HG03457 (cell line): ENCODE results near the gene CLHC1.
"Not testable (repeated sequence)": the region's sequence is repeated elsewhere in the genome, so short reads cannot be mapped to it uniquely, and the experiment has no call there.

Experiments used
- ATAC-seq: cut with Tn5 transposase; IDR thresholded peaks from one replicate; pipeline ENCODE4 v1.9.1; 2021; ENCODE audit warnings: moderate number of reproducible peaks; ENCODE audit not compliant: unreplicated experiment

CLHC1 gene

GRCh38 chr2:55232084-55232862, at the start of gene CLHC1, which contains the start of gene RPS27A:
CLHC1 (minus strand) TSS chr2:55232293; CDS start chr2:55222411, 9,882 bp downstream.
RPS27A (plus strand) TSS chr2:55232688; CDS start chr2:55232825, 137 bp downstream.
- ATAC-seq: peak; percentile 78

DNA sequence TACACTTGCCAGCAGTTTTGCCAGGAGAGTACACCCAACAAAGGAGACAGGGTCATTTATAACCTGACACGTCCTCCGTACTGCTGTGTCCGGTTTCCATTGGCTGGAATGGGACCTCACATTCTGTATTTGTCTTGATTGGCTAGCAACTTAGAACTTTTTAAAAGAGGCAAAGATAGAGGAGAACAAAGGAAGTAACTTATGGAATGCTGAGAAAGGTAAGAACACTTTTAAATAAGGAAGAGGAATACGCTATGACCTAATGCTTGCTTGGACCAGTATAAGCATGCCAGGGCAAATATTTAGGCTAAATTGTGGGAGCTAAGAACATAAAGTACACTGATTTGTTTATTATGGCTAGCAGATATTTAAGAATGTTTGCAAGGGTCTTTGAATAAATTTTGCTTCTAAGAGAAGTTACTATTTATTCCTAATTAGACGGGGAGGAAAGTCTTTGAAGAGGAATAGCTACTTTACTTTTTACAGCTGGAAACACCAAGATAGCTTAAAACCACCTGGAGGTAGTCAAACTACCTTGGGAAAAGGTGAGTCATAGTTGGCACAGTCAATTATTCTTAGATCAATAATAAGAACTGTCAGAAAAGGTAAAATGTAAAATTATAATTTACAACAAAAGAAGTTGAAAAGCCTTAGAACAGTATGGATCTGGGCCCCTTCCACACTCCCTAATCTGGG, 48.9 kb upstream of the CLHC1 start:
- not testable (repeated sequence) for ATAC-seq

DNA sequence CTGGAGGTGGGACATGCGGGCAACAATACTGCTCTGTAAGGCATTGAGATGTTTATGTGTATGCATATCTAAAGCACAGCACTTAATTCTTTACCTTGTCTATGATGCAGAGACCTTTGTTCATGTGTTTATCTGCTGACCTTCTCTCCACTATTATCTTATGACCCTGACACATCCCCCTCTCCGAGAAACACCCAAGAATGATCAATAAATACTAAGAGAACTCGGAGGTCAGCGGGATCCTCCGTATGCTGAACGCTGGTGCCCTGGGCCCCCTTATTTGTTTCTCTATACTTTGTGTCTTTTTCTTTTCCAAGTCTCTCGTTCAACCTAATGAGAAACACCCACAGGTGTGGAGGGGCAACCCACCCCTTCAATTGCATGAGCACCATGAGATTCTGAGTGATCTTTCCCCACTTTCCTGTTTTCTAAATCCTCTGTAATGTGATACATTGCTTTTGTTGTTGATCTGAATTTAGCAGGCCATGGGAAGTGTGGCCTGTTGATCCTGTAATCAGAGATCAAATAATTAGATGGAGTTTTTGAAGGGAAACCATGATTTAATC, 47.8 kb upstream of the CLHC1 start:
- ATAC-seq: not testable (repeated sequence)

- not testable (repeated sequence) for ATAC-seq
Observed at GRCh38 chr2:55279214-55279835, 47.2 kb upstream of the CLHC1 start.

DNA sequence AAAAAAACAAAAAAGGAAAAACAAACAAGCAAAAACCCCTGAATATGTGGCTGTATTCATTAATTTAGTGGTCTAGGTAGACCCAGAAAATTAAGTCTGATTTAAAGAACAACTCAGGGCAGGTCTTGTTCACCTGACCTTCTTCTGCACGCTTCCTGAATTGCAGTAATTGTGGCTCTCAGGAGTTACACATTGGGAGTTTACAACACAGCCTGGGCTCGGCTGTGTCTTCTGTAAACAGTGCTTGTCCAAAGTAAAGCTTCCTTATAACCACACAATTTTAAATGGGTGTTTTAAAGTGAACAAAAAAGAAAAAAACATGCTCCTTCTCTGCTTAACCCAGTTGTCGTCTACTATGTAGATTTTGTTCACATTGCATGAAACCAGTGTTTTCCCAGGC, 45.2 kb upstream of the CLHC1 start:
- no peak for ATAC-seq

- ATAC-seq: not testable (repeated sequence)
Observed at GRCh38 chr2:55274346-55274745, 42.3 kb upstream of the CLHC1 start.

DNA sequence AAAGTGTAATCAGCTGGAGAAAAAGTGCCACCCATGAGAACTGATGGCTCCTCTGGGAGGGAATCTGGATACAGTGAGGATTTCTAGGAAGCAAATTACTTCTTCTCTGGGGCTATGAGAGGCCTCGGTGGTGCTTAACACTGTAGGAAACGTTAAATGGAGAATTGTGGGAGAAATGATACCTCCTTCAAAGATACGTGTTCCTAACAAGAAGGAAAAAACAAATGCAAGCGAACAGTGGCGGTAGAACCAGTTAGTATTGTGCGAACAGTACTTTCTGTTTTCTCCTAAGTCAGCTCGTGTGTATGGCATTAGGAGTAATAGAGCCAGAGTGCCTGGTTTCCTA, 37.5 kb upstream of the CLHC1 start:
- ATAC-seq: no peak

GRCh38 chr2:55268907-55269644, 37.0 kb upstream of the CLHC1 start, which contains the start of gene MTIF2:
MTIF2 (minus strand) TSS chr2:55269231; CDS start chr2:55263858, 5,373 bp downstream.
- ATAC-seq: peak; percentile 84

GRCh38 chr2:55268288-55268906, 36.3 kb upstream of the CLHC1 start:
- no peak for ATAC-seq

DNA sequence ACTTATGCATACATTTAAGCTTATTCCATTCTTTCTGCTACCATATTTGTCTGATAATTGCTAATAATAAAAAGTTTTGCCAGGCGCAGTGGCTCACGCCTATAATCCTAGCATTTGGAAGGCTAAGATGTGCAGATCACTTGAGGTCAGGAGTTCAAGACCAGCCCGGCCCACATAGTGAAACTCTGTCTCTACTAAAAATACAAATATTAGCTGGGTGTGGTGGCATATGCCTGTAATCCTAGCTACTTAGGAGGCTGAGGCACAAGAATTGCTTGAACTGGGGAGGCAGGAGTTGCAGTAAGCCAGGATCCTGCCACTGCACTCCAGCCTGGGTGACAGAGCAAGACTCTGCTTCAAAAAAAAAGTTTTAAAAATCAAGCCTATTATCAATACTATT, 27.5 kb upstream of the CLHC1 start:
- ATAC-seq: not testable (repeated sequence)

- ATAC-seq: no peak
Observed at GRCh38 chr2:55252832-55253231, 20.7 kb upstream of the CLHC1 start.

DNA sequence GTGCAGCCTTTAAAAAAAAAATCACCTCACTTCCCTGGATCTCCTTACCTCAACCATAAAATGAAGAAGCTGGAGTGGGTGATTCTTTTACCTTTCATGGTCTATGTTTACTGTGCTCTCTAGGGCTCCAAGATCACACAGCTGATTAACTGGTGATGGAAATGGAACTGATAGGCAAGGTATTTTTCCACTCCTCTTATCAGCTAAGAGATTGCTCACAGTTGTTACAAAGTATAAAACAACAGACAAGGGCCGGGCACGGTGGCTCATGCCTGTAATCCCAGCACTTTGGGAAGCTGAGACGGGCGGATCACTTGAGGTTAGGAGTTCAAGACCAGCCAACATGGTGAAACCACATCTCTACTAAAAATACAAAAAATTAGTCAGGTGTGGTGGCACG, 14.9 kb upstream of the CLHC1 start:
- ATAC-seq: no peak

GRCh38 chr2:55245411-55245810, 13.3 kb upstream of the CLHC1 start:
- no peak for ATAC-seq

GRCh38 chr2:55242617-55243016, 10.5 kb upstream of the CLHC1 start:
- ATAC-seq: no peak

DNA sequence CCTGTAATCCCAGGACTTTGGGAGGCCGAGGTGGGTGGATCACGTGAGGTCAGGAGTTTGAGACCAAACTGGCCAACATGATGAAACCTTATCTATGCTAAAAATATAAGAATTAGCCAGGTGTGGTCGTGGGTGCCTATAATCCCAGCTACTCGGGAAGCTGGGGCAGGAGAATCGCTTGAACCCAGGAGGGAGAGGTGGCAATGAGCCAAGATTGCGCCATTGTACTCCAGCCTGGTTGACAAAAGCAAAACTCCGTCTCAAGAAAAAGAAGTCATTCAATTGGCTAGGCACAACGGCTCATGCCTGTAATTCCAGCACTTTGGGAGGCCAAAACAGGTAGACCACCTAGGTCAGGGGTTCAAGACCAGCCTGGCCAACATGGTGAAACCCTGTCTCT, 9.5 kb upstream of the CLHC1 start:
- not testable (repeated sequence) for ATAC-seq

GRCh38 chr2:55239656-55240222, 7.6 kb upstream of the CLHC1 start:
- ATAC-seq: no peak

DNA sequence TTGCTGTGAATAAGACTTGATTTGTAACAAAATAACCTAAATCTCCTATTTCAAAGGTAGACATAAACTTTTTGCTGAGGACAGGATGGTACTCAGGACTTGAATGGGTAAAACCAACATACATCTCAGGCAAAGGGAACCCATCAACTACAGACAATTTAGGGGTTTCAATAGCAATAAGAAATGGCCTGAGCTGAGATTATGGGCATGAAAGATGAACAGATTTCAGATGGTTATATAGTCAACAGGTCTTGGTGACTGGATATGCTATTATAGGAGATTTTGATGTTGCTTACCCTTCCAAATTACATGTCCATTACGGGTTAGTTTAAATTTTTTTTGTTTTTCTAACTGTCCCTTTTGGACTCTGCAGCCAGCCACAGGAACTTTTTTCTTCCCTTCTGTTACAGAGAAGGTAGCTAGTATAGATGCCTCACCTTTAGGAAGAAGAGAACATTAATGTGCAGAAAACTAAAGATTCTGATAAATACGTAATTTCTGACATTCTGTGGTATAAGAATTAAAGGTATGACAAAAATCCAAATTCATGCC, 5.0 kb upstream of the CLHC1 start:
- no peak for ATAC-seq

DNA sequence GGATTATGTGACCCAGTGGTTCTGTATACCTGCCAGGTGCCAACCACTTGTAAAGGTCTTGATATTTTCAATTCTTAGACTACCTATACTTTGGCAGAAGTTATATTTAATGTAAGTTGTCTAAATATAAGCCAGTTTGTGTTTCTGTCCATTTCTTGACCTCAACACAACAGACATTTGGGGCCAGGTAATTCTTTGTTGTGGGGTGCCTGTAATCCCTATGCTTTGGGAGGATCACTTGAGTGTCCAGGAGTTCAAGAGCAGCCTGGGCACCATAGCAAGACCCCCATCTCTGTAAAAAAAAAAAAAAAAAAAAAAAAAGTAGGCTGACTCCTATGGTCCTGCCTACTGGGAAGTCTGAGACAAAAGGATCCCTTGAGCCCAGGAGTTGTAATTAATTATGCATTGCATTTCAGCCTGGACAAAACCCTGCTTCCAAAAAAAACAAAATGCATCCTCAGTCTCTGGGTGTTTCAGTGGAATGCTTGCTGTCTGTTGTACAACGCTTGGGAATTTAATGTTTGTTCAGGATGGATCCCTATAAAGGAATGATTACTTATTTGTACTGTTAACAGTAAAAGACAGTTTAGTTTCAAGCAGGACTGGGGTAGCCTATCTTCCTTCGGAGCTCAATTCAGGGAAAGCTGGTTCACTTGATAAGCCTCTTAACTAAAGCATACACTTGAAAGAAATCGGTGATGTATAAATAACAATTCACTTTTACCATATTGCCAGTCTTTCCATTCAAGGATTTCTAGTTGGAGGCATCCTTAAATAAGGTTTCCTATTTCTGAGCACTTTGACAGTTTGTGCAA, 3.8 kb upstream of the CLHC1 start:
- ATAC-seq: no peak

DNA sequence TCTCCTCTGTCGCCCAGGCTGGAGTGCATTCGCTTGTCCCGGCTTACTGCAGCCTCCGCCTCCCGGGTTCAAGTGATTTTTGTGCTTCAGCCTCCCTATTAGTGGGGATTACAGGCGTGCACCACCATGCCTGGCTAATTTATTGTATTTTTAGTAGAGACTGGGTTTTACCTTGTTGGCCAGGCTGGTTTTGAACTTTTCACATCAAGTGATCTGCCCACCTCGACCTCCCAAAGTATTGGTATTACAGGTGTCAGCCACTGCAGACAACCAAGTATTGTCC, 1.5 kb upstream of the CLHC1 start:
- ATAC-seq: no peak
